Measurements from ENCODE around the gene RASGRF1.

DNA sequence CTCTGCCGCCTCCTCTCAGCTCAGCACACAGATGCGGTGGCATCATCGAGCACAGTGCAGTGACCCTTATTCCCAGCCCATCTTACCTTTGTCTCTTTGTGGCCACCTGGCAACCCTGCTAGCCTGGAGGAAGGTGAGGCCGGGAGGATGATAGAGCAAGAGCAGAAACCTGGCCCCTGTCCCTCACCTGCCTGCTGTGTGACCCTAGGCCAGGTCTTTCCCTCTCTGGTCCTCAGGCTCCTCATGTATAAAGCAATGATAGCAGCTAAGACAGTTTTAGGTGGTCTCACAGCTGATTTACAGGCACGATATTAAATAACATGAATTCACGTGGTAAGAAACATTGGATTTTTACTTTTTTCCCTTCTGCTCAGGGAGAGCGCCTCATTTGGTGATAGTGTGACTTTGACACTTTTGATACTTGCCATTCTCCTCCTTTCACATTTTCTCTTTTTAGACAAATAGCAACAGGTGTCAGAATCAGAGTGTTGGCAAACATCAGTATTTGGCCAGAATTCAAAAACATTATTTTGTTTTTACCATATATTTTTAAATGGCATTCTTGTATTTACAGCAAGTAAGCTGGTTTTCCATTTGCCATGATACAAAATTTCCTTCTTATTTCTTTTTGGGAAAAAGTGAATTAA is 116.2 kb downstream of the RASGRF1 start:
- TF ChIP-seq CTCF (conservative IDR thresholded peaks at IDR 0.05; ENCODE audit: low read length) (no peak), EZH2phosphoT487 (IDR thresholded peaks at IDR 0.05; ENCODE audit: borderline replicate concordance, low read depth, low read length) (no peak)

Data from OCI-LY7 (cell line).